Measurements from ENCODE around the gene PRRG2. TPM values are rescaled to one million over a fixed set of nuclear protein-coding genes. Genes with fewer than 3 reads are reported as not detected.

The PRRG2 gene
- total and polyA plus RNA-seq, 9 of the 15 experiments (the other 6 are each of a cell fraction or from before 2014, with no cell fraction given) = 0.06 to 1.1 (median 0.33) TPM

- TF ChIP-seq, protein P1, sequence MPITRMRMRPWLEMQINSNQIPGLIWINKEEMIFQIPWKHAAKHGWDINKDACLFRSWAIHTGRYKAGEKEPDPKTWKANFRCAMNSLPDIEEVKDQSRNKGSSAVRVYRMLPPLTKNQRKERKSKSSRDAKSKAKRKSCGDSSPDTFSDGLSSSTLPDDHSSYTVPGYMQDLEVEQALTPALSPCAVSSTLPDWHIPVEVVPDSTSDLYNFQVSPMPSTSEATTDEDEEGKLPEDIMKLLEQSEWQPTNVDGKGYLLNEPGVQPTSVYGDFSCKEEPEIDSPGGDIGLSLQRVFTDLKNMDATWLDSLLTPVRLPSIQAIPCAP (CRISPR knock-in tag; IDR thresholded peaks at IDR 0.05; ENCODE audit: borderline replicate concordance) = no peak
- TF ChIP-seq MYNN (IDR thresholded peaks at IDR 0.05) (no peak), MYNN (CRISPR knock-in tag; IDR thresholded peaks at IDR 0.05) (no peak), SPI1 (IDR thresholded peaks at IDR 0.05; ENCODE audit: borderline replicate concordance, low read depth, low read length) (no peak), GABPB1 (CRISPR knock-in tag; IDR thresholded peaks at IDR 0.05) (no peak), ZNF76 (CRISPR knock-in tag; IDR thresholded peaks at IDR 0.05; ENCODE audit: borderline replicate concordance) (no peak), SIN3B (IDR thresholded peaks at IDR 0.05; ENCODE audit: low read depth) (no peak), NR2F6 (CRISPR knock-in tag; IDR thresholded peaks at IDR 0.05) (no peak), HNRNPUL1 (IDR thresholded peaks at IDR 0.05; ENCODE audit: low read length) (no peak), RAD21 (CRISPR knock-in tag; conservative IDR thresholded peaks at IDR 0.05 in 1 of 2, IDR thresholded peaks at IDR 0.05 in 1 of 2) (no peak), NR2C1 (IDR thresholded peaks at IDR 0.05) (no peak), NR2C1 (tag; IDR thresholded peaks at IDR 0.05) (no peak), ZNF384 (IDR thresholded peaks at IDR 0.05; ENCODE audit: low read depth, low read length) (no peak), TRIM24 (IDR thresholded peaks at IDR 0.05) (no peak)
- TF ChIP-seq, protein P2, sequence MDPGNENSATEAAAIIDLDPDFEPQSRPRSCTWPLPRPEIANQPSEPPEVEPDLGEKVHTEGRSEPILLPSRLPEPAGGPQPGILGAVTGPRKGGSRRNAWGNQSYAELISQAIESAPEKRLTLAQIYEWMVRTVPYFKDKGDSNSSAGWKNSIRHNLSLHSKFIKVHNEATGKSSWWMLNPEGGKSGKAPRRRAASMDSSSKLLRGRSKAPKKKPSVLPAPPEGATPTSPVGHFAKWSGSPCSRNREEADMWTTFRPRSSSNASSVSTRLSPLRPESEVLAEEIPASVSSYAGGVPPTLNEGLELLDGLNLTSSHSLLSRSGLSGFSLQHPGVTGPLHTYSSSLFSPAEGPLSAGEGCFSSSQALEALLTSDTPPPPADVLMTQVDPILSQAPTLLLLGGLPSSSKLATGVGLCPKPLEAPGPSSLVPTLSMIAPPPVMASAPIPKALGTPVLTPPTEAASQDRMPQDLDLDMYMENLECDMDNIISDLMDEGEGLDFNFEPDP (CRISPR knock-in tag; IDR thresholded peaks at IDR 0.05) = no peak
These were observed 38.7 kb upstream of the PRRG2 start (continued) for GRCh38 chr19:49542446-49542845.
